DOHH2 (cell line): ENCODE measurements around the gene CCDC116.

Source experiments
- H3F3A ChIP-seq: fragments of 200-600 bp; sonication (generic), shearing (Covaris generic); 2 replicates; pipeline ENCODE4 v1.6.0; 2016; ENCODE audit warnings: antibody characterized with exemption, mild to moderate bottlenecking; ENCODE audit not compliant: control insufficient read depth, insufficient read depth
- H3K27ac ChIP-seq: fragments of 200-600 bp; sonication (generic); 2 replicates; pipeline ENCODE4 v1.5.1; 2014; ENCODE audit warnings: low read depth, mild to moderate bottlenecking, low read length, moderate library complexity
- H3K27me3 ChIP-seq: fragments of 200-600 bp; sonication (generic); 2 replicates; pipeline ENCODE4 v1.6.1; 2014; ENCODE audit warnings: mild to moderate bottlenecking, low read length, mixed read lengths; ENCODE audit not compliant: control insufficient read depth
- H3K36me3 ChIP-seq: fragments of 200-600 bp; sonication (generic); 2 replicates; pipeline ENCODE4 v1.6.1; 2014; ENCODE audit warnings: mild to moderate bottlenecking, low read length, moderate library complexity, mixed read lengths; ENCODE audit not compliant: control insufficient read depth
- H3K4me1 ChIP-seq: fragments of 200-600 bp; sonication (generic); 2 replicates; pipeline ENCODE4 v1.6.1; 2014; ENCODE audit warnings: mild to moderate bottlenecking, low read length, mixed read lengths; ENCODE audit not compliant: control insufficient read depth
- H3K4me2 ChIP-seq: fragments of 200-600 bp; sonication (generic); 2 replicates; pipeline ENCODE4 v1.6.0; 2014; ENCODE audit warnings: mild to moderate bottlenecking, low read length, moderate library complexity
- H3K4me3 ChIP-seq: fragments of 200-600 bp; sonication (generic); 2 replicates; pipeline ENCODE4 v1.5.1; 2014; ENCODE audit warnings: mild to moderate bottlenecking, low read length, mixed read lengths
- H3K79me2 ChIP-seq: fragments of 200-600 bp; sonication (generic); 2 replicates; pipeline ENCODE4 v1.6.1; 2014; ENCODE audit warnings: mild to moderate bottlenecking, low read length, mixed read lengths; ENCODE audit not compliant: control insufficient read depth
- H3K9me2 ChIP-seq: fragments of 200-600 bp; sonication (generic); replicated peaks from 2 replicates; pipeline ENCODE4 v1.6.1; 2014; ENCODE audit warnings: mild to moderate bottlenecking, low read length, mixed read lengths; ENCODE audit not compliant: control insufficient read depth
- H3K9me3 ChIP-seq: fragments of 200-600 bp; sonication (generic); 2 replicates; pipeline ENCODE4 v1.6.1; 2014; ENCODE audit warnings: antibody characterized with exemption, low read length, mixed read lengths; ENCODE audit not compliant: control insufficient read depth, insufficient read depth
- H4K20me1 ChIP-seq: fragments of 200-600 bp; sonication (generic); 2 replicates; pipeline ENCODE4 v1.6.0; 2014; ENCODE audit warnings: low read depth, mild to moderate bottlenecking, antibody characterized with exemption, low read length, moderate library complexity; ENCODE audit not compliant: control insufficient read depth, insufficient read depth
- CTCF ChIP-seq: fragments of 200-600 bp; sonication (generic); IDR thresholded peaks from one replicate; pipeline ENCODE4 v1.5.1; 2014; ENCODE audit warnings: antibody characterized with exemption, mild to moderate bottlenecking, low read depth, low read length; ENCODE audit not compliant: poor library complexity, severe bottlenecking
- EZH2phosphoT487 ChIP-seq: fragments of 200-600 bp; sonication (generic); IDR thresholded peaks from 2 replicates; pipeline ENCODE4 v1.6.1; 2017; ENCODE audit warnings: borderline replicate concordance, mild to moderate bottlenecking, antibody characterized with exemption, low read length, moderate library complexity, mixed read lengths

CCDC116 gene

GRCh38 chr22:21632237-21632895 lies at the start of gene CCDC116:
CCDC116 (plus strand) TSS chr22:21632760; CDS start chr22:21633182, 422 bp downstream.
- H3K79me2 ChIP-seq: peaks cover 25% of the 10 kb centered on the region
- peaks cover 23% of the 10 kb centered on the region for H3K36me3 ChIP-seq
- H3K9me2 ChIP-seq: no peaks in the 10 kb centered on the region
- TF ChIP-seq CTCF (no peak), EZH2phosphoT487 (no peak)
- H3K4me3 ChIP-seq: no peak within 1 kb of the TSS
- peaks cover 10% of the 10 kb centered on the region; the same call in 1 of the 2 replicates for H3F3A ChIP-seq
- peaks cover 32% of the 10 kb centered on the region for H3K4me1 ChIP-seq
- H3K4me2 ChIP-seq: 0 out of 2 replicates have a peak within 1 kb of the TSS, but pooled peaks have one; percentile 19
- H3K27me3 ChIP-seq: no peaks in the 10 kb centered on the region
- no peak within 1 kb of the TSS for H3K27ac ChIP-seq
- no peaks in the 10 kb centered on the region; the same call in 1 of the 2 replicates for H3K9me3 ChIP-seq
- H4K20me1 ChIP-seq: 0 out of 2 replicates have a peak, but pooled peaks cover 3% of the 10 kb centered on the region

- peaks cover 9% of the 10 kb centered on the region for H3F3A ChIP-seq
- no peaks in the 10 kb centered on the region for H3K27me3 ChIP-seq
- peaks cover 100% of the 10 kb centered on the region for H3K79me2 ChIP-seq
- peaks cover 47% of the 10 kb centered on the region for H3K4me1 ChIP-seq
- no peak overlapping the region for H3K4me3 ChIP-seq
- no peak overlapping the region for H3K4me2 ChIP-seq
- H3K9me2 ChIP-seq: no peaks in the 10 kb centered on the region
- TF ChIP-seq EZH2phosphoT487: no peak
- no peak for TF ChIP-seq CTCF
- no peaks in the 10 kb centered on the region for H3K9me3 ChIP-seq
- peaks cover 31% of the 10 kb centered on the region for H3K36me3 ChIP-seq
- no peak overlapping the region for H3K27ac ChIP-seq
- H4K20me1 ChIP-seq: peaks cover 38% of the 10 kb centered on the region
Observed at GRCh38 chr22:21582801-21583740, 49.5 kb upstream of the CCDC116 start.

GRCh38 chr22:21585389-21585788 lies 47.2 kb upstream of the CCDC116 start:
- H4K20me1 ChIP-seq: peaks cover 32% of the 10 kb centered on the region
- no peaks in the 10 kb centered on the region for H3K9me2 ChIP-seq
- H3K79me2 ChIP-seq: peaks cover 99% of the 10 kb centered on the region
- peaks cover 53% of the 10 kb centered on the region for H3K4me1 ChIP-seq
- H3K36me3 ChIP-seq: peaks cover 25% of the 10 kb centered on the region
- no peak overlapping the region for H3K4me2 ChIP-seq
- no peaks in the 10 kb centered on the region for H3K27me3 ChIP-seq
- TF ChIP-seq EZH2phosphoT487 (no peak), CTCF (no peak)
- no peak overlapping the region for H3K4me3 ChIP-seq
- peaks cover 10% of the 10 kb centered on the region for H3F3A ChIP-seq
- no peak overlapping the region; the same call in 1 of the 2 replicates for H3K27ac ChIP-seq
- no peaks in the 10 kb centered on the region for H3K9me3 ChIP-seq
